ENCODE results near the gene RAB9A. TPM values are rescaled to one million over a fixed set of nuclear protein-coding genes. Genes with fewer than 3 reads are reported as not detected.

Gene RAB9A
- total RNA-seq, 6 experiments from 2014 or later = 9.9 to 20.8 (median 12.7) TPM

DNA sequence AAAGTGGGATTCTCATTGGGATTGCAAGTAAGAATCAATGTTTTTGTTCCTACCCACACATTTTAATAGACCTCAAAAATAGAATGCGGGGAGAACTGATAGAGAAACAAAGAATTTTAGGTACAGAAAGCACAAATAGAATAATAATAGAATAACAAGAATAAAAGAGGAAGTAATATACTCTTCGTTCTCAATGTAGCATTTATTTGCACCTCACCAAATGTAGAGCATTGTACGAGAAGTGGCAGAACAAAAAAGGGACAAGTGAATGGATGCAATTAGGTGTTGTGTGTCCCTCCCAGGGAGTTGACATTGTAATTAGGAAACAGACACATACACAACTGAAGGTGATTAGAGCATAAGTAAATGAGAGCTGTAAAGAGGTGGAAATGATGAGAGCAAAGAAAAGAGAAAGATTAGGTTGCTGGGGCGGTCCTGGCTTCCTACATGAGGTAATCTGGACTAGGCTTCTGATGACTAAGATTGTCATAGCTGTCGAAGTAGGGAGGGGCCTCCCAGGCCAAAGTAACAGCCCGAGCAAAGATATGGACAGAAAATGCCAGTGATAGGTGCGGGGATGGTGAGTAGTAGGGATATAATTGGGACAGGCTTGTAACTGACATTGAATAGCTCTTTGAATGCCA is 10.4 kb downstream of the RAB9A start:
- H3K4me3 ChIP-seq = no peak overlapping the region
- ATAC-seq = peak in 1 of 4 donors; percentile 46
- no peaks in the 10 kb centered on the region for H3K27me3 ChIP-seq
- no peaks in the 10 kb centered on the region for H3K9me3 ChIP-seq
- DNase-seq = no peak
- WGBS (ENCODE audit: insufficient coverage, low coverage, low lambda C conversion rate, missing lambda C conversion rate) = 65% methylated on average over 7 of the region's 7 CpGs
- peaks cover 0 to 5% (median 0%) of the 10 kb centered on the region in 4 donors for H3K36me3 ChIP-seq
- intact Hi-C loops (cut with DNase I) = no loop called here
- no peak overlapping the region for H3K27ac ChIP-seq
- H3K4me1 ChIP-seq = no peaks in the 10 kb centered on the region
- TF ChIP-seq POLR2A (IDR thresholded peaks at IDR 0.05) = no peak
- TF ChIP-seq, protein P1, sequence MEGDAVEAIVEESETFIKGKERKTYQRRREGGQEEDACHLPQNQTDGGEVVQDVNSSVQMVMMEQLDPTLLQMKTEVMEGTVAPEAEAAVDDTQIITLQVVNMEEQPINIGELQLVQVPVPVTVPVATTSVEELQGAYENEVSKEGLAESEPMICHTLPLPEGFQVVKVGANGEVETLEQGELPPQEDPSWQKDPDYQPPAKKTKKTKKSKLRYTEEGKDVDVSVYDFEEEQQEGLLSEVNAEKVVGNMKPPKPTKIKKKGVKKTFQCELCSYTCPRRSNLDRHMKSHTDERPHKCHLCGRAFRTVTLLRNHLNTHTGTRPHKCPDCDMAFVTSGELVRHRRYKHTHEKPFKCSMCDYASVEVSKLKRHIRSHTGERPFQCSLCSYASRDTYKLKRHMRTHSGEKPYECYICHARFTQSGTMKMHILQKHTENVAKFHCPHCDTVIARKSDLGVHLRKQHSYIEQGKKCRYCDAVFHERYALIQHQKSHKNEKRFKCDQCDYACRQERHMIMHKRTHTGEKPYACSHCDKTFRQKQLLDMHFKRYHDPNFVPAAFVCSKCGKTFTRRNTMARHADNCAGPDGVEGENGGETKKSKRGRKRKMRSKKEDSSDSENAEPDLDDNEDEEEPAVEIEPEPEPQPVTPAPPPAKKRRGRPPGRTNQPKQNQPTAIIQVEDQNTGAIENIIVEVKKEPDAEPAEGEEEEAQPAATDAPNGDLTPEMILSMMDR (IDR thresholded peaks at IDR 0.05) = no peak

- H3K4me3 ChIP-seq = no peak overlapping the region
These were observed 11.5 kb downstream of the RAB9A start for GRCh38 chrX:13700380-13700779.

GRCh38 chrX:13702111-13702789 is 13.3 kb downstream of the RAB9A start:
- H3K27ac ChIP-seq = no peak overlapping the region
- TF ChIP-seq, protein P1 (IDR thresholded peaks at IDR 0.05) = no peak
- TF ChIP-seq POLR2A (IDR thresholded peaks at IDR 0.05) = no peak
- DNase-seq = no peak
- no peaks in the 10 kb centered on the region for H3K4me1 ChIP-seq
- peaks cover 0 to 6% (median 0%) of the 10 kb centered on the region in 4 donors for H3K36me3 ChIP-seq
- peak in 1 of 4 donors; percentile 15 for ATAC-seq
- H3K4me3 ChIP-seq = no peak overlapping the region
- 66% methylated on average over 5 of the region's 5 CpGs for WGBS (ENCODE audit: insufficient coverage, low coverage, low lambda C conversion rate, missing lambda C conversion rate)
- intact Hi-C loops (cut with DNase I) = no loop called here
- no peaks in the 10 kb centered on the region for H3K9me3 ChIP-seq
- H3K27me3 ChIP-seq = no peaks in the 10 kb centered on the region

More at GRCh38 chrX:13700380-13700779, 11.5 kb downstream of the RAB9A start:
- H3K4me1 ChIP-seq = no peaks in the 10 kb centered on the region
- H3K27me3 ChIP-seq = no peaks in the 10 kb centered on the region
- no peak overlapping the region for H3K27ac ChIP-seq
- intact Hi-C loops (cut with DNase I) = no loop called here
- WGBS (ENCODE audit: insufficient coverage, low coverage, low lambda C conversion rate, missing lambda C conversion rate) = 61% methylated on average over 4 of the region's 4 CpGs
- no peak for ATAC-seq
- H3K9me3 ChIP-seq = no peaks in the 10 kb centered on the region
- TF ChIP-seq, protein P1 (IDR thresholded peaks at IDR 0.05) = no peak
- TF ChIP-seq POLR2A (IDR thresholded peaks at IDR 0.05) = no peak
- no peak for DNase-seq
- H3K36me3 ChIP-seq = peaks cover 0 to 6% (median 0%) of the 10 kb centered on the region in 4 donors

GRCh38 chrX:13703135-13703534 is 14.2 kb downstream of the RAB9A start:
- no peaks in the 10 kb centered on the region for H3K4me1 ChIP-seq
- ATAC-seq = no peak
- TF ChIP-seq, protein P1 (IDR thresholded peaks at IDR 0.05) = no peak
- TF ChIP-seq POLR2A (IDR thresholded peaks at IDR 0.05) = no peak
- no peak overlapping the region for H3K27ac ChIP-seq
- WGBS (ENCODE audit: insufficient coverage, low coverage, low lambda C conversion rate, missing lambda C conversion rate) = 74% methylated on average over 3 of the region's 3 CpGs
- intact Hi-C loops (cut with DNase I) = no loop called here
- no peaks in the 10 kb centered on the region for H3K9me3 ChIP-seq
- H3K4me3 ChIP-seq = no peak overlapping the region
- no peaks in the 10 kb centered on the region for H3K27me3 ChIP-seq
- DNase-seq = no peak
- peaks cover 0 to 6% (median 0%) of the 10 kb centered on the region in 4 donors for H3K36me3 ChIP-seq

Data from right lobe of liver (tissue), 6 donors.